Measurements from ENCODE around the gene CDX1.

- TF ChIP-seq CTCF (IDR thresholded peaks at IDR 0.05; ENCODE audit: insufficient read depth, low read length, poor library complexity, severe bottlenecking) (no peak), EZH2phosphoT487 (conservative IDR thresholded peaks at IDR 0.05; ENCODE audit: low read length) (no peak)
These were observed 3.5 kb upstream of the CDX1 start for GRCh38 chr5:150163035-150163434.

Measured in SU-DHL-6 (cell line).